ENCODE data around the gene ADAM19. TPM values are rescaled to one million over a fixed set of nuclear protein-coding genes. Genes with fewer than 3 reads are reported as not detected.
"Not testable (repeated sequence)": the region's sequence is repeated elsewhere in the genome, so short reads cannot be mapped to it uniquely, and the experiment has no call there.

Gene ADAM19
- total RNA-seq, 2 experiments from 2014 or later, result 52.5 to 55.0 TPM

GRCh38 chr5:157509093-157509492 is 66.5 kb downstream of the ADAM19 start:
- ChIA-PET POLR2A (interaction anchor here (0.8 kb wide), 1 partner anchor 31 kb away, joined by 4 read pairs; no protein-coding TSS in a partner anchor), CTCF (interaction anchor here (1.8 kb wide), 1 partner anchor 234 kb away, joined by 6 read pairs; the partner anchor contains the start of gene LSM11)

- ChIA-PET POLR2A (no interaction called here), CTCF (interaction anchor here (0.6 kb wide), 1 partner anchor 225 kb away, joined by 4 read pairs; no protein-coding TSS in a partner anchor)
These were observed 68.4 kb downstream of the ADAM19 start for GRCh38 chr5:157506981-157507780.

- POLR2A ChIA-PET, result no interaction called here
- CTCF ChIA-PET, result no interaction called here
These were observed 69.4 kb downstream of the ADAM19 start for GRCh38 chr5:157506066-157506590.

- CTCF ChIA-PET, result no interaction called here
- POLR2A ChIA-PET, result no interaction called here
These were observed 70.1 kb downstream of the ADAM19 start for GRCh38 chr5:157505496-157505895.

GRCh38 chr5:157504053-157504452 is 71.5 kb downstream of the ADAM19 start:
- POLR2A ChIA-PET, result no interaction called here
- CTCF ChIA-PET, result no interaction called here

- ChIA-PET POLR2A (no interaction called here), CTCF (no interaction called here)
These were observed 73.4 kb downstream of the ADAM19 start for GRCh38 chr5:157502143-157502647.

- ChIA-PET POLR2A (no interaction called here), CTCF (no interaction called here)
These were observed 77.5 kb downstream of the ADAM19 start for GRCh38 chr5:157497875-157498611.

- ChIA-PET CTCF (interaction anchor here (0.5 to 0.8 kb wide), 2 partner anchors 45 to 222 kb away, joined by 3 read pairs; no protein-coding TSS in a partner anchor), POLR2A (no interaction called here)
These were observed 78.7 kb downstream of the ADAM19 start for GRCh38 chr5:157496864-157497263.

GRCh38 chr5:157494178-157494832 is 81.3 kb downstream of the ADAM19 start:
- POLR2A ChIA-PET, result no interaction called here
- CTCF ChIA-PET, result no interaction called here

GRCh38 chr5:157492886-157493285 is 82.7 kb downstream of the ADAM19 start:
- ChIA-PET CTCF (interaction anchor here (1.3 kb wide), 1 partner anchor 21 kb away, joined by 4 read pairs; no protein-coding TSS in a partner anchor), POLR2A (no interaction called here)

- ChIA-PET CTCF (no interaction called here), POLR2A (interaction anchor here (0.7 kb wide), 1 partner anchor 69 kb away, joined by 6 read pairs; no protein-coding TSS in a partner anchor)
These were observed 84.0 kb downstream of the ADAM19 start for GRCh38 chr5:157491471-157491995.

GRCh38 chr5:157487358-157487757 is 88.2 kb downstream of the ADAM19 start:
- ChIA-PET POLR2A (no interaction called here), CTCF (interaction anchor here (0.5 kb wide), 1 partner anchor 30 kb away, joined by 3 read pairs; no protein-coding TSS in a partner anchor)

GRCh38 chr5:157486861-157487260 is 88.7 kb downstream of the ADAM19 start:
- CTCF ChIA-PET, result interaction anchor here (0.5 kb wide), 1 partner anchor 29 kb away, joined by 3 read pairs; no protein-coding TSS in a partner anchor
- POLR2A ChIA-PET, result no interaction called here

GRCh38 chr5:157486221-157486681 is 89.3 kb downstream of the ADAM19 start:
- CTCF ChIA-PET, result no interaction called here

GRCh38 chr5:157485811-157486210 is 89.8 kb downstream of the ADAM19 start:
- ChIA-PET CTCF (interaction anchor here (0.7 to 0.9 kb wide), 2 partner anchors 54 to 143 kb away, joined by 3 read pairs; no protein-coding TSS in a partner anchor), POLR2A (no interaction called here)

More at GRCh38 chr5:157486221-157486681, 89.3 kb downstream of the ADAM19 start:
- POLR2A ChIA-PET, result no interaction called here

GRCh38 chr5:157485340-157485739 is 90.2 kb downstream of the ADAM19 start:
- ChIA-PET CTCF (interaction anchor here (0.7 to 0.9 kb wide), 2 partner anchors 53 to 142 kb away, joined by 3 read pairs; no protein-coding TSS in a partner anchor), POLR2A (no interaction called here)

GRCh38 chr5:157484768-157485167 is 90.8 kb downstream of the ADAM19 start:
- ChIA-PET CTCF (interaction anchor here (0.9 kb wide), 1 partner anchor 141 kb away, joined by 3 read pairs; no protein-coding TSS in a partner anchor), POLR2A (no interaction called here)

- CTCF ChIA-PET, POLR2A ChIA-PET: not testable (repeated sequence)
These were observed 92.9 kb downstream of the ADAM19 start for GRCh38 chr5:157482702-157483101.

- POLR2A ChIA-PET, result no interaction called here
- CTCF ChIA-PET, result no interaction called here
These were observed 93.9 kb downstream of the ADAM19 start for GRCh38 chr5:157481666-157482065.
